Mucosa of descending colon (tissue), 3 donors: ENCODE data around the gene RPH3AL. TPM values are rescaled to one million over a fixed set of nuclear protein-coding genes. Genes with fewer than 3 reads are reported as not detected.
"Not testable (repeated sequence)": the region's sequence is repeated elsewhere in the genome, so short reads cannot be mapped to it uniquely, and the experiment has no call there.

Source experiments
- ATAC-seq: fragments of 200-7000 bp; cut with Tn5 transposase; one replicate; pipeline ENCODE4 v1.9.1; 2020; ENCODE audit warnings: mild to moderate bottlenecking, moderate library complexity
- DNase-seq, 3 donors: peaks; one replicate each; pipeline ENCODE4 v3.0.0-alpha.2; 2020
- H3K36me3 ChIP-seq: fragments of 200-600 bp; one replicate; pipeline ENCODE4 v1.8.0; 2021; ENCODE audit warnings: low read depth, mild to moderate bottlenecking
- H3K4me1 ChIP-seq: fragments of 200-600 bp; one replicate; pipeline ENCODE4 v1.8.0; 2021; ENCODE audit warnings: low read depth, mild to moderate bottlenecking
- H3K4me3 ChIP-seq: fragments of 200-600 bp; one replicate; pipeline ENCODE4 v1.8.0; 2021; ENCODE audit warnings: mild to moderate bottlenecking
- H3K9me3 ChIP-seq: fragments of 200-600 bp; one replicate; pipeline ENCODE4 v1.8.0; 2021; ENCODE audit warnings: mild to moderate bottlenecking
- CTCF ChIP-seq: fragments of 200-600 bp; IDR thresholded peaks from one replicate; pipeline ENCODE4 v1.8.0; 2022; ENCODE audit warnings: antibody characterized with exemption, mild to moderate bottlenecking
- intact Hi-C, 2 donors: fragments of 100-400 bp; cut with DNase I in 1 of 2; cut with micrococcal nuclease in 1 of 2; formaldehyde crosslinking; loops; one replicate each; pipeline versions ENCODE4 v1.11.0 to v1.11.1; 2022; cut with DNase I, micrococcal nuclease
- total RNA-seq, 3 donors: library from RNA; stranded (reverse); fragmentation: NEBNext Ultra II Directional in 2 of 3; extraction: Animal tissue kit (Norgen Biotek cat#: 25700) in 2 of 3; gene quantifications; one replicate each; pipeline versions ENCODE4 v1.2.1 to v1.2.4, GENCODE V29; 2021 to 2023
- donor health status: DM: no; HTN: no; CAD: no; lungs with moderate emphysema.
- donor health status: DM: no; HTN: no; CAD: no.
- donor health status: DM: no; HTN: yes; CAD: no.

RPH3AL gene
- total RNA-seq, 3 donors from 2014 or later = 24.0 to 44.1 (median 36.7) TPM

- no peaks in the 10 kb centered on the region for H3K36me3 ChIP-seq
- no peak overlapping the region for H3K4me3 ChIP-seq
- DNase-seq (no peak), ATAC-seq (no peak)
- no peaks in the 10 kb centered on the region for H3K4me1 ChIP-seq
- H3K9me3 ChIP-seq = no peaks in the 10 kb centered on the region
- intact Hi-C loops = no loop called here
- TF ChIP-seq CTCF = no peak
Observed at GRCh38 chr17:173166-173911, 179.3 kb downstream of the RPH3AL start.

GRCh38 chr17:172401-172800 is 180.2 kb downstream of the RPH3AL start:
- no peaks in the 10 kb centered on the region for H3K9me3 ChIP-seq
- H3K36me3 ChIP-seq = no peaks in the 10 kb centered on the region
- no peak overlapping the region for H3K4me3 ChIP-seq
- TF ChIP-seq CTCF = no peak
- no peaks in the 10 kb centered on the region for H3K4me1 ChIP-seq
- no peak for DNase-seq
- no peak for ATAC-seq
- intact Hi-C loops = no loop called here

- H3K4me1 ChIP-seq = no peaks in the 10 kb centered on the region
- DNase-seq (no peak), ATAC-seq (no peak)
- intact Hi-C loops = no loop called here
- H3K4me3 ChIP-seq = no peak overlapping the region
- no peaks in the 10 kb centered on the region for H3K9me3 ChIP-seq
- H3K36me3 ChIP-seq = no peaks in the 10 kb centered on the region
- no peak for TF ChIP-seq CTCF
Observed at GRCh38 chr17:171871-172270, 180.7 kb downstream of the RPH3AL start.

GRCh38 chr17:170130-170670 is 182.4 kb downstream of the RPH3AL start:
- H3K4me1 ChIP-seq = no peaks in the 10 kb centered on the region
- no peaks in the 10 kb centered on the region for H3K9me3 ChIP-seq
- no peaks in the 10 kb centered on the region for H3K36me3 ChIP-seq
- intact Hi-C loops = no loop called here
- no peak for TF ChIP-seq CTCF
- ATAC-seq = no peak
- DNase-seq = no peak
- no peak overlapping the region for H3K4me3 ChIP-seq

GRCh38 chr17:168614-169013 is 184.0 kb downstream of the RPH3AL start:
- H3K4me3 ChIP-seq, H3K36me3 ChIP-seq, DNase-seq, H3K9me3 ChIP-seq, ATAC-seq, intact Hi-C loops, H3K4me1 ChIP-seq: not testable (repeated sequence)

DNA sequence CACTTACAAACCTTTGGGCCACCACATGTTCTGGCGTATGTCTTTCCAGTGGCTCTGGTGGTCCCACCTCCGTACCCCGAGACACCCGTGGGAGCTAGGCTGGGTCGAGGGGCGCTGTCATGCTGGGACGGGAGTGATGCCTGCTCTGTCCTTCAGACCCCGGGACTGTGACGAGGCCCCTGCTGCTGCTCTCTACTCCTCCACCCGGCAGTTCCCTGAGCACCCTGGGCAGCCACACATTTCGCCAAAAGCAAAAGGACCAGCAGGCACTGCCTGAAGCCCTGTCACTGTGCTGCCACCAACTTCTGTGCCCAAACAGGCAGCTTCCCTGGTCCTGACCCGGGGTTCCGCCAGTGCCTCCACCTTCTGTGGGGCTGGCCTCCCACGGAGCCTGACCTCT is 186.7 kb downstream of the RPH3AL start:
- DNase-seq = no peak
- intact Hi-C loops = no loop called here
- no peak for ATAC-seq
- H3K4me1 ChIP-seq = no peaks in the 10 kb centered on the region
- H3K36me3 ChIP-seq = no peaks in the 10 kb centered on the region
- no peaks in the 10 kb centered on the region for H3K9me3 ChIP-seq
- no peak overlapping the region for H3K4me3 ChIP-seq
- no peak for TF ChIP-seq CTCF
